Activated naive CD4-positive, alpha-beta T cell (primary cell): ENCODE measurements around the gene ATAD3A.
"Not testable (repeated sequence)": the region's sequence is repeated elsewhere in the genome, so short reads cannot be mapped to it uniquely, and the experiment has no call there.

ENCODE experiments used
- DNase-seq, 4 experiments: peaks; one replicate each; lab custom pipeline; 2025; lab: John Stamatoyannopoulos, UW

Gene ATAD3A

GRCh38 chr1:1489861-1490260 lies 22.1 kb upstream of the ATAD3A start:
- no peak for DNase-seq

GRCh38 chr1:1490633-1491230 lies 21.2 kb upstream of the ATAD3A start:
- DNase-seq, result no peak

GRCh38 chr1:1491601-1492000 lies 20.4 kb upstream of the ATAD3A start:
- no peak for DNase-seq

- not testable (repeated sequence) for DNase-seq
Observed at GRCh38 chr1:1494311-1494710, 17.7 kb upstream of the ATAD3A start.

GRCh38 chr1:1495461-1495975 lies 16.4 kb upstream of the ATAD3A start:
- not testable (repeated sequence) for DNase-seq

GRCh38 chr1:1504777-1505365 lies 7.1 kb upstream of the ATAD3A start:
- DNase-seq, result peak in 3 of 4 experiments; percentile 42 to 63 (median 44)

GRCh38 chr1:1505366-1505798 lies 6.6 kb upstream of the ATAD3A start:
- DNase-seq, result not testable (repeated sequence)

- DNase-seq, result not testable (repeated sequence)
Observed at GRCh38 chr1:1505801-1506200, 6.2 kb upstream of the ATAD3A start.

- no peak for DNase-seq
Observed at GRCh38 chr1:1507305-1507704, 4.7 kb upstream of the ATAD3A start.

GRCh38 chr1:1508775-1509464 lies 3.0 kb upstream of the ATAD3A start:
- not testable (repeated sequence) for DNase-seq

GRCh38 chr1:1509465-1509850 lies 2.5 kb upstream of the ATAD3A start:
- DNase-seq, result not testable (repeated sequence)

GRCh38 chr1:1510912-1511532 lies 940 bp upstream of the ATAD3A start:
- DNase-seq, result no peak

GRCh38 chr1:1512425-1512824 lies 463 bp downstream of the ATAD3A start:
- peak in 1 of 4 experiments; percentile 16 for DNase-seq

- DNase-seq, result not testable (repeated sequence)
Observed at GRCh38 chr1:1513675-1514074, 1.7 kb downstream of the ATAD3A start.

- DNase-seq, result not testable (repeated sequence)
Observed at GRCh38 chr1:1514376-1514775, 2.4 kb downstream of the ATAD3A start.

- not testable (repeated sequence) for DNase-seq
Observed at GRCh38 chr1:1516923-1517322, 5.0 kb downstream of the ATAD3A start.

- DNase-seq, result no peak
Observed at GRCh38 chr1:1517973-1518620, 6.1 kb downstream of the ATAD3A start.

- not testable (repeated sequence) for DNase-seq
Observed at GRCh38 chr1:1518621-1519007, 6.7 kb downstream of the ATAD3A start.

GRCh38 chr1:1519805-1520505 lies 8.0 kb downstream of the ATAD3A start:
- DNase-seq, result not testable (repeated sequence)

- DNase-seq, result no peak
Observed at GRCh38 chr1:1521331-1521730, 9.4 kb downstream of the ATAD3A start.

- DNase-seq, result not testable (repeated sequence)
Observed at GRCh38 chr1:1522536-1522935, 10.6 kb downstream of the ATAD3A start.
